ENCODE results near the gene GALM. TPM values are rescaled to one million over a fixed set of nuclear protein-coding genes. Genes with fewer than 3 reads are reported as not detected.

Gene GALM
- polyA plus RNA-seq, 1 donor (not counting 4 experiments of a cell fraction or from before 2014, with no cell fraction given), result 1.2 TPM

- FAIRE-seq (no peak), DNase-seq (ENCODE audit: low read depth, low spot score) (no peak)
- Histone ChIP-seq H3K36me3 (ENCODE audit: control insufficient read depth in 2 of 2, extremely low read depth in 1 of 2, insufficient read depth in 2 of 2, low read length in 2 of 2) (no peaks in the 10 kb centered on the region), H3K27me3 (ENCODE audit: control insufficient read depth, extremely low read depth, insufficient read depth, low read length) (no peaks in the 10 kb centered on the region), H3K4me3 (ENCODE audit: control insufficient read depth in 2 of 3, extremely low read depth in 1 of 3, insufficient read depth in 2 of 3, low read depth in 1 of 3, low read length in 3 of 3) (no peak overlapping the region), H3K79me2 (ENCODE audit: control insufficient read depth, insufficient read depth, low read length) (no peaks in the 10 kb centered on the region), H3K9me1 (ENCODE audit: control insufficient read depth, extremely low read depth, insufficient read depth, low read length) (no peaks in the 10 kb centered on the region), H3K9me3 (ENCODE audit: control insufficient read depth, low read depth, low read length) (no peaks in the 10 kb centered on the region), H4K20me1 (ENCODE audit: control insufficient read depth, extremely low read depth, insufficient read depth, low read length) (no peaks in the 10 kb centered on the region), H2AFZ (ENCODE audit: control insufficient read depth, low read length) (no peak overlapping the region), H3K27ac (ENCODE audit: control insufficient read depth, insufficient read depth, low read length) (no peak overlapping the region), H3K4me1 (ENCODE audit: control insufficient read depth, extremely low read depth, insufficient read depth, low read length) (no peaks in the 10 kb centered on the region), H3K4me2 (ENCODE audit: control insufficient read depth, extremely low read depth, insufficient read depth, low read depth, low read length) (no peak overlapping the region), H3K9ac (ENCODE audit: control insufficient read depth, extremely low read depth, insufficient read depth, low read length) (no peak overlapping the region)
- TF ChIP-seq CTCF (optimal IDR thresholded peaks at IDR 0.05 in 1 of 3, IDR thresholded peaks at IDR 0.05 in 1 of 3, conservative IDR thresholded peaks at IDR 0.05 in 1 of 3; ENCODE audit: extremely low read depth in 1 of 3, insufficient read depth in 2 of 3, low read length in 3 of 3) (no peak), EZH2 (IDR thresholded peaks at IDR 0.05; ENCODE audit: low read length) (no peak)
- dilution Hi-C loops (cut with MboI; ENCODE audit: extremely low pct_ligation_motif_present, low sequenced_read_pairs), result loop anchor here (25.0 kb wide), 1 partner anchor 99 kb away; the partner anchor contains the start of gene HNRNPLL
These were observed 45.6 kb downstream of the GALM start for GRCh38 chr2:38711558-38711957.

GRCh38 chr2:38712413-38712812, 46.5 kb downstream of the GALM start:
- FAIRE-seq (no peak), DNase-seq (ENCODE audit: low read depth, low spot score) (no peak)
- no peaks in the 10 kb centered on the region for H3K79me2 ChIP-seq (ENCODE audit: control insufficient read depth, insufficient read depth, low read length)
- H3K27ac ChIP-seq (ENCODE audit: control insufficient read depth, insufficient read depth, low read length), result no peak overlapping the region
- H3K4me2 ChIP-seq (ENCODE audit: control insufficient read depth, extremely low read depth, insufficient read depth, low read depth, low read length), result no peak overlapping the region
- H3K4me1 ChIP-seq (ENCODE audit: control insufficient read depth, extremely low read depth, insufficient read depth, low read length), result no peaks in the 10 kb centered on the region
- no peaks in the 10 kb centered on the region for H3K9me3 ChIP-seq (ENCODE audit: control insufficient read depth, low read depth, low read length)
- H3K27me3 ChIP-seq (ENCODE audit: control insufficient read depth, extremely low read depth, insufficient read depth, low read length), result no peaks in the 10 kb centered on the region
- H2AFZ ChIP-seq (ENCODE audit: control insufficient read depth, low read length), result no peak overlapping the region
- no peaks in the 10 kb centered on the region for H3K9me1 ChIP-seq (ENCODE audit: control insufficient read depth, extremely low read depth, insufficient read depth, low read length)
- H3K4me3 ChIP-seq (ENCODE audit: control insufficient read depth in 2 of 3, extremely low read depth in 1 of 3, insufficient read depth in 2 of 3, low read depth in 1 of 3, low read length in 3 of 3), result no peak overlapping the region
- TF ChIP-seq EZH2 (IDR thresholded peaks at IDR 0.05; ENCODE audit: low read length) (no peak), CTCF (optimal IDR thresholded peaks at IDR 0.05 in 1 of 3, IDR thresholded peaks at IDR 0.05 in 1 of 3, conservative IDR thresholded peaks at IDR 0.05 in 1 of 3; ENCODE audit: extremely low read depth in 1 of 3, insufficient read depth in 2 of 3, low read length in 3 of 3) (no peak)
- no peak overlapping the region for H3K9ac ChIP-seq (ENCODE audit: control insufficient read depth, extremely low read depth, insufficient read depth, low read length)
- dilution Hi-C loops (cut with MboI; ENCODE audit: extremely low pct_ligation_motif_present, low sequenced_read_pairs), result loop anchor here (25.0 kb wide), 1 partner anchor 100 kb away; the partner anchor contains the start of gene HNRNPLL
- H4K20me1 ChIP-seq (ENCODE audit: control insufficient read depth, extremely low read depth, insufficient read depth, low read length), result no peaks in the 10 kb centered on the region
- H3K36me3 ChIP-seq (ENCODE audit: control insufficient read depth in 2 of 2, extremely low read depth in 1 of 2, insufficient read depth in 2 of 2, low read length in 2 of 2), result no peaks in the 10 kb centered on the region
